Stimulated activated CD4-positive, alpha-beta T cell treated with anti-CD3 and anti-CD28 coated beads, Interleukin-2, amount 100 ng/mL, for 4 hours (primary cell): ENCODE results near the gene PDZD2.
"Not testable (repeated sequence)": the region's sequence is repeated elsewhere in the genome, so short reads cannot be mapped to it uniquely, and the experiment has no call there.

ENCODE experiments used
- DNase-seq: peaks from one replicate; pipeline ENCODE4 v3.0.0-alpha.2; 2020; ENCODE audit warnings: low read depth

The PDZD2 gene

GRCh38 chr5:32014096-32014745, 375.3 kb downstream of the PDZD2 start:
- DNase-seq, result no peak

DNA sequence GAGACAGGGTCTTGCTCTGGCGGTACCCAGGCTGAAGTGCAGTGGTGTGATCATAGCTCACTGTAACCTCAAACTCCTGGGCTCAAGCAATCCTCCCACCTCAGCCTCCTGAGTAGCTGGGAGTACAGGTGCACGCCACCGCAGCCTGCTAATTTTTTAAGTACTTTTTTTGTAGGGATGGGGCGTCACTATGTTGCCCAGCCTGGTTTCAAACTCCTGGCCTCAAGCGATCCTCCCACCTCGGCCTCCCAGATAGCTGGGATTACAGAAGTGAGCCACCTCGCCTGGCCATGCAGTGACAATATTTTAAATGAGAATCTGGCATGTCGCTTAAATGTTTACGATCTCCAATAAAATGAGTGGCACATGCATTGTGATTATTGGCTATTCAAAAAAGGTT, 376.3 kb downstream of the PDZD2 start:
- not testable (repeated sequence) for DNase-seq

DNA sequence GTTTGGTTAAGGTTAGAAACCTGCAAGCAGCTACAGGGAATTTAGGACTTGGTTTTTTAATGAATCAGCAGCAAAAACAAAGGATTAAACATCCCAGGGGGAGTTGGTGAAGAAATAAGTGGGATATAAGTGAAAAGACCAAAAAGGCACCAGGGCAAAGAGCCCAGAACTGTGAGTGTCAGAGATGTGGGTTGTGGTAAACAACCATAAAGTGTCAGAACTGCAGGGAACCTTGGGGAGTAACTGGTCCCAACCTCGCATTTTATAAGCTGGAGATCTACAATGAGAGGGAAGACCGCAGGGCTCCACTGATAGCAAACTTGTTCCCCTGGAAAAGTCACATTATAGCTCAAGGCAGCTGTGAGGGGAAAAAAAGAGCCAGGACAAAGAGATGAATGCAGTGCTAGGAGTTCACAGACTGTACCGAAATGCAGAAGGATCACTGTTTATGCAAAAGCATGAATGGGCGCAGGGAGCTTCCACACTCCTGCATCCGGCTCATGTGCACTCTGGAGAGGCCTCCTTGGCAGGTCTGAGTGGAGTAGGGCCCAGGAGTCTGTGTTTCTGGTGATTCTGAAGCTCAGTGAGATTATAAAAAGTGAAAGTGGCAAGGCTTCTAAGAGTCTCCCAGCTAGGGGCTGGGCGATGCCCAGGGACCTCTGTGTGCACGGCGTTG, 378.9 kb downstream of the PDZD2 start:
- DNase-seq, result no peak

GRCh38 chr5:32018476-32019436, 379.8 kb downstream of the PDZD2 start:
- no peak for DNase-seq

DNA sequence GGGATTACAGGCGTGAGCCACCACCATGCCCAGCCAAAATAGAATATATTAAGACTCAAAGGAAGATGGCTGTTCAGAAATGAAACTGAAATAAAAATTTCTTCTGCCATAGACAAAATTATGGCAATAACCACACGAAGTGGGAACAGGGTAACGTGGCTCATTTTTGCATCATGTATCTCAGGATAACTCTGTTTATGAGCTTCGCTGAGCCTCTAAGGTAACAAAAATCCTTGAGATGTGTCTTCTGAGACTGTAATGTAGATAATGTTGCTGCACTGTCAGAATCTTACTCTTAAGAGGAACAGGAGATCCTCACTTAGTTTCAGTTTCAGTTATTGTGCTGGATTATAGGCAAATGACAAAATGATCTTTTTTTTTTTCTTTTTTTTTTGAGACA, 381.3 kb downstream of the PDZD2 start:
- DNase-seq, result no peak

GRCh38 chr5:32020946-32021345, 382.0 kb downstream of the PDZD2 start:
- DNase-seq, result no peak

DNA sequence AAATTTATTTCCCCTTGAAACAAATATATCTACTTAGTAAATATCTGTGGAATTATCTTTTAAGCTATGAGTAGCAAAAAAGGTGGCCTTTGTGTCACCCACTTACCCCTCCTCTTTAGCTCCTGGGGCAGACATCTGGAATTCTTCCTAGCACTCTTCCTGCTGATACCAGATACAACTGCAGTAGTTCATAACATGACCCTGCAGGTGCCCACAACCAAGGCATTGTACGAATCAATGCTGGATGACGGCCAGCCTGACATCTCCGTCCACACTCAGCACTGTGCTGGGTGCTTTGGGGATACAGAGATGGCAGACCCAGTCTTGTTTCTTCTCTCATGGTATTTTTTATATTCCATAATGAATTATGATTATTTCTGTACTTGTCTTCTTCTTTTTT, 382.8 kb downstream of the PDZD2 start:
- DNase-seq, result no peak

DNA sequence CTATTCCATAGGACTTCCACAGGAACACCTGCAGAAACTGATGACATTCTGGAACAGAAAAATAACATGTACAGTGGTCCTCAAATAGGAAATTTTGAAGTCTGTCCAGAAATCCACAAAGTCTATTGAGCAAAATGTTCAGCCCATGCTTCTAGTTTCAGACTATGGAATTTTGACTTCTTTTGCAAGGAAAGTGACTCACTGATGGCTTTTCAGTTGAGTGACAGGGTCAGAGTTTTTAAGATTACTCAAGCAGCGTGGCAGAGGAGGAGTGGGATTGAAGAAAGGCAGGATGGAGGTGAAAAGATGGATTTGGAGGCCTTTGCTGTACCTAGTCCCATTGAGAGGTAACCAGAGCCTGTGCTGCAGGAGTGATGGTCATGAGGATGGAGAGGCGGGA, 383.7 kb downstream of the PDZD2 start:
- no peak for DNase-seq

GRCh38 chr5:32023816-32024215, 384.9 kb downstream of the PDZD2 start:
- DNase-seq, result no peak

- no peak for DNase-seq
These were observed 385.8 kb downstream of the PDZD2 start for GRCh38 chr5:32024751-32025150.

GRCh38 chr5:32027093-32027716, 388.3 kb downstream of the PDZD2 start:
- DNase-seq, result no peak

- no peak for DNase-seq
These were observed 389.0 kb downstream of the PDZD2 start for GRCh38 chr5:32027717-32028458.

DNA sequence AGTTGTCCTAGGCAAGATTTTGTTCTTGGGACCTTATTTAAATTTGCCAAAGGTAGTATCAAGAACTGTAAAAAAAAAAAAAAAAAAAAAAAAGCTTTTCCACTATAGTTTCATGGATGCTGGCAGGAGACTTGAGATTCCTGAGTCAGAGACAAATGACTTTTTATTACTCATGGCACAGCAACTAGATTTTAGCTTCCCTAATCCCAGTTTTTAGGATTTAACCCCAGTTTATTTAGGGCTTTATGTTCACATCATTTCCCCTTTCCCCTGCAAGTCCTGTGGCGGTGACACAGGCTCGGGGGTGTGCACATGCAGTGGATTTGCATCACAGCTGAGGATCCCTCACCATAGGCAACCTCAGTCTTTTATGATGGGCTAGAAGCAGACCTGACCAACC, 390.3 kb downstream of the PDZD2 start:
- DNase-seq, result no peak

- DNase-seq, result no peak
These were observed 390.9 kb downstream of the PDZD2 start for GRCh38 chr5:32029781-32030180.

- no peak for DNase-seq
These were observed 391.3 kb downstream of the PDZD2 start for GRCh38 chr5:32030222-32030621.

DNA sequence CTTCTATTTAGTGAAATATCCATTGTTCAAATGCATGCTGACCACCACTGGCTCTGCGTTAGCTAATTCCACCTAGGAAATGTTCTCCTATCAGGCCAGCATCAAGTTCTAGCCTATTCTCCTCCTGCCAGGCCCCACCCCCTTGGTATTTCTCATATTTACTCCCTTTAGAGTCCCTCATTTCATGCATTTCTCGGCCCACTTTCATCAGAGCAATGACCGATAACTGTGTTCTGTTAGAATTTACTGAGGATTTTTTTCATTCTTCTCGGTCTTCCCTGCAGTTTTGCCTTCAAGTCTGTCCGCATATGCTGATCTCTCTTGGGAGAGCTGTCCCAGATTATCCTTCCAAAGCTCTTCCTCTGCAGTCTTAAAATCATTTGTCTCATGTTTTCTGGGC, 391.8 kb downstream of the PDZD2 start:
- no peak for DNase-seq

GRCh38 chr5:32031089-32031488, 392.2 kb downstream of the PDZD2 start:
- no peak for DNase-seq

GRCh38 chr5:32038523-32038922, 399.6 kb downstream of the PDZD2 start:
- DNase-seq, result no peak

- not testable (repeated sequence) for DNase-seq
These were observed 400.2 kb downstream of the PDZD2 start for GRCh38 chr5:32039133-32039532.

DNA sequence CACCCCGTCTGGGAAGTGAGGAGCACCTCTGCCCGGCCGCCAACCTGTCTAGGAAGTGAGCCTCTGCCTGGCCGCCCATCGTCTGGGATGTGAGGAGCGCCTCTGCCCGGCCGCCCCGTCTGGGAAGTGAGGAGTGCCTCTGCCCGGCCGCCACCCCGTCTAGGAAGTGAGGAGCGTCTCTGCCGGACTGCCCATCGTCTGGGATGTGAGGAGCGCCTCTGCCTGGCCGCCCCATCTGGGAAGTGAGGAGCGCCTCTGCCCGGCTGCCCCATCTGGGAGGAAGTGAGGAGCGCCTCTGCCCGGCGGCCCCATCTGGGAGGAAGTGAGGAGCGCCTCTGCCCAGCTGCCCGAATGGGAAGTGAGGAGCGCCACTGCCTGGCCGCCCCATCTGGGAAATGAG, 400.7 kb downstream of the PDZD2 start:
- DNase-seq, result not testable (repeated sequence)

DNA sequence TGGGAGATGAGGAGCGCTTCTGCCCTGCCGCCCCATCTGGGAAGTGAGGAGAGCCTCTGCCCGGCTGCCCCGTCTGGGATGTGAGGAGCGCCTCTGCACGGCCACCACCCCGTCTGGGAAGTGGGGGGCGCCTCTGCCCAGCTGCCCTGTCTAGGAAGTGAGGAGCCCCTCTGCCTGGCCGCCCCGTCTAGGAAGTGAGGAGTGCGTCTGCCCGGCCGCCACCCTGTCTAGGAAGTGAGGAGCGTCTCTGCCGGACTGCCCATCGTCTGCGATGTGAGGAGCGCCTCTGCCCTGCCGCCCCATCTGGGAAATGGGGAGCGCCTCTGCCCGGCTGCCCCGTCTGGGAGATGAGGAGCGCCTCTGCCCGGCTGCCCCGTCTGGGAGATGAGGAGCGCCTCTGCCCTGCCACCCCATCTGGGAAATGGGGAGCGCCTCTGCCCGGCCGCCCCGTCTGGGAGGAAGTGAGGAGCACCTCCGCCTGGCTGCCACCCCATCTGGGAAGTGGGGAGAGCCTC, 401.3 kb downstream of the PDZD2 start:
- not testable (repeated sequence) for DNase-seq
